K562 (cell line): ENCODE data around the gene HES6. TPM values are rescaled to one million over a fixed set of nuclear protein-coding genes. Genes with fewer than 3 reads are reported as not detected.
"Not testable (repeated sequence)": the region's sequence is repeated elsewhere in the genome, so short reads cannot be mapped to it uniquely, and the experiment has no call there.

Experiments used
- ATAC-seq: fragments of 200-7000 bp; cut with Tn5 transposase; 3 replicates; pipeline ENCODE4 v1.9.1; 2020; ENCODE audit warnings: moderate library complexity
- BruUV-seq: library from RNA; stranded (reverse); fragments of 400-500 nt; replicated peaks from 2 replicates; lab custom pipeline; 2021; lab: Mats Ljungman, UMichigan
- CTCF ChIA-PET: fragments of 300-600 bp; formaldehyde crosslinking; extraction: SDS; loops from one replicate; lab custom pipeline; 2021; ENCODE audit warnings: low intra/inter-chr PET ratio; lab: Yijun Ruan, JAX
- POLR2A ChIA-PET: fragments of 300-600, 350-650 bp; sonication (Branson Sonifier 250); formaldehyde crosslinking; extraction: SDS; loops from one replicate; lab custom pipeline; 2021; ENCODE audit warnings: antibody characterized with exemption, inconsistent platforms; lab: Yijun Ruan, JAX
- DNase-seq, 4 experiments: peaks; one replicate each; pipeline versions ENCODE4 v3.0.0 to v3.0.0-alpha.2; 2011 to 2018; ENCODE audit warnings: low spot score in 3 of 4, mixed read lengths in 3 of 4; ENCODE audit errors: extremely low read depth in 1 of 4
- FAIRE-seq: peaks from 2 replicates; lab custom pipeline; 2011; peaks lifted over from hg19 to GRCh38; lab: Jason Lieb, UNC
- H2AFZ ChIP-seq: 2 replicates; pipeline ENCODE4 v1.6.0; 2011; ENCODE audit warnings: low read depth, low read length, control low read depth, inconsistent platforms
- H3K27ac ChIP-seq: fragments of 200-600 bp; 3 replicates; pipeline ENCODE4 v1.8.0; 2011; ENCODE audit warnings: low read depth, mild to moderate bottlenecking, control low read depth, inconsistent platforms, low read length, moderate library complexity, mixed read lengths; ENCODE audit errors: extremely low read depth
- H3K27me3 ChIP-seq, 2 experiments: fragments of 300-600 bp in 1 of 2; 2 replicates in 1 of 2; 3 replicates in 1 of 2; pipeline versions ENCODE4 v1.6.0 to v1.8.0; 2011; ENCODE audit warnings: inconsistent platforms in 2 of 2, low read length in 2 of 2, mild to moderate bottlenecking in 1 of 2, mixed read lengths in 1 of 2, moderate library complexity in 1 of 2; ENCODE audit not compliant: control insufficient read depth in 2 of 2, insufficient read depth in 2 of 2
- H3K36me3 ChIP-seq: fragments of 300-600 bp; 3 replicates; pipeline ENCODE4 v1.8.0; 2011; ENCODE audit warnings: mild to moderate bottlenecking, low read length, inconsistent platforms; ENCODE audit not compliant: control insufficient read depth, insufficient read depth
- H3K4me1 ChIP-seq, 2 experiments: fragments of 200-600 bp in 1 of 2; replicated peaks in 1 of 2; 2 replicates in 1 of 2; 3 replicates in 1 of 2; pipeline versions ENCODE4 v1.5.1 to v1.8.0; 2011; ENCODE audit warnings: inconsistent platforms in 2 of 2, low read length in 2 of 2, mild to moderate bottlenecking in 1 of 2, mixed read lengths in 1 of 2, moderate library complexity in 1 of 2; ENCODE audit not compliant: control insufficient read depth in 2 of 2, insufficient read depth in 2 of 2
- H3K4me2 ChIP-seq: 2 replicates; pipeline ENCODE4 v1.6.1; 2011; ENCODE audit warnings: low read length, control low read depth, inconsistent platforms, mixed read lengths; ENCODE audit not compliant: insufficient read depth
- H3K4me3 ChIP-seq: fragments of 200-600 bp; sonication (generic), shearing (Covaris generic); 2 replicates; pipeline ENCODE4 v1.5.1; 2016; ENCODE audit warnings: control low read depth, inconsistent platforms
- H3K79me2 ChIP-seq: fragments of 200-600 bp; 3 replicates; pipeline ENCODE4 v1.8.0; 2011; ENCODE audit warnings: low read length, inconsistent platforms; ENCODE audit not compliant: control insufficient read depth, insufficient read depth
- H3K9ac ChIP-seq, 2 experiments: 2 replicates each; pipeline versions ENCODE4 v1.6.0 to v1.6.1; 2011; ENCODE audit warnings: low read depth in 2 of 2, low read length in 2 of 2, control low read depth in 1 of 2, inconsistent platforms in 1 of 2, mild to moderate bottlenecking in 1 of 2, mixed read lengths in 1 of 2; ENCODE audit not compliant: insufficient read depth in 1 of 2
- H3K9me1 ChIP-seq: one replicate; pipeline ENCODE4 v1.6.0; 2011; ENCODE audit warnings: inconsistent platforms, mild to moderate bottlenecking, low read length, moderate library complexity; ENCODE audit not compliant: control insufficient read depth, insufficient read depth
- H3K9me3 ChIP-seq: replicated peaks from 2 replicates; pipeline ENCODE4 v1.5.1; 2011; ENCODE audit warnings: low read depth, low read length, inconsistent platforms; ENCODE audit not compliant: control insufficient read depth, insufficient read depth
- H4K20me1 ChIP-seq: replicated peaks from 2 replicates; pipeline ENCODE4 v1.6.1; 2011; ENCODE audit warnings: low read length, inconsistent platforms, mixed read lengths; ENCODE audit not compliant: control insufficient read depth, insufficient read depth
- HES1 ChIP-seq: fragments of 450-650 bp; IDR thresholded peaks from 2 replicates; pipeline ENCODE4 v1.6.1; 2016; ENCODE audit warnings: low read depth, mild to moderate bottlenecking, moderate library complexity
- RREB1 ChIP-seq: fragments of 250-450 bp; sonication (Bioruptor Pico); IDR thresholded peaks from 2 replicates; pipeline ENCODE4 v1.4.0; 2020
- WGBS: fragments of 100-300 bp; shearing (Covaris generic); methylation state at CpG from one replicate; pipeline ENCODE4 v1.1.6; 2016; ENCODE audit warnings: low coverage, mixed read lengths; ENCODE audit not compliant: insufficient coverage; ENCODE audit errors: missing lambda C conversion rate; 5-methylcytosine and 5-hydroxymethylcytosine counted together
- in situ Hi-C: fragments of 300-500 bp; cut with MboI; formaldehyde crosslinking; loops from 4 replicates; pipeline ENCODE4 v1.15.0; 2018; ENCODE audit warnings: inconsistent platforms, mixed read lengths
- intact Hi-C: fragments of 100-400 bp; cut with micrococcal nuclease; formaldehyde crosslinking; loops from 2 replicates; pipeline ENCODE4 v1.14.2; 2022
- polyA plus RNA-seq, 8 experiments: library from polyadenylated mRNA; depleted of rRNA in 4 of 8; stranded (reverse) in 5 of 8; unstranded in 3 of 8; fragments of >200 nt; fragmentation: Nextera tagmentation in 2 of 8; fragmentation: Illumina TruSeq in 1 of 8; extraction: Ambion mirVana in 2 of 8; extraction: Trizol in 1 of 8; gene quantifications; 2 replicates each; pipeline versions ENCODE4 v1.2.1 to v1.2.3, GENCODE V29; 2011 to 2014; ENCODE audit warnings: inconsistent platforms in 1 of 8, missing spikeins in 1 of 8
- total RNA-seq, 7 experiments: library from RNA; depleted of rRNA in 6 of 7; stranded (reverse); fragments of >200 nt in 6 of 7; fragmentation: Illumina TruSeq in 2 of 7; extraction: Trizol in 2 of 7; gene quantifications; 2 replicates each; pipeline versions ENCODE4 v1.2.1 to v1.2.3, GENCODE V29; 2011 to 2021; ENCODE audit warnings: low replicate concordance in 1 of 7

HES6 gene
- total and polyA plus RNA-seq, 9 of the 15 experiments (the other 6 are each of a cell fraction or from before 2014, with no cell fraction given), result 6.2 to 133 (median 29.2) TPM

- no peak for TF ChIP-seq HES1
- TF ChIP-seq, all 486 proteins: peak for 0
Observed at GRCh38 chr2:238272156-238272555, 32.3 kb upstream of the HES6 start (continued).

DNA sequence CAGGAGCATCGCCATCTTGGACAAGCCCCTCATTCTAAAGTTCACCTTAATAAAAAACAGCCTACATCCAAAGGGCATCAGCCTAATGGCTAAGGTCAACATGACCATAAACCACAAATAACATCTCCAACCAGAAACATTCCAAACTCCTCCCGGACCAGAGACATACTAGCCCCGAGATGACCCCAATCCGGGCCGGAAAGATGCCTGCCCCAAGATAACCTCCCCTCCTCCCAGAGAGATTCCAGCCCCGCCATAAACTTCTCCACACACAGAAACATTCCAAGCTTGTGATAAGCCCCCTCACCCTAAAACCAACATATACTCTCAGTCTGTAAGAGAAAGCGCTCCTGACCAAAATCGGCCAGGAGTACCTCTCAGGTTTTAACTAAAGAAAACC is 31.8 kb upstream of the HES6 start:
- CTCF ChIA-PET, H3K27ac ChIP-seq, H2AFZ ChIP-seq, FAIRE-seq, H3K27me3 ChIP-seq, H3K4me1 ChIP-seq, H3K79me2 ChIP-seq, H4K20me1 ChIP-seq, H3K9me3 ChIP-seq, H3K9me1 ChIP-seq, H3K4me3 ChIP-seq, DNase-seq, BruUV-seq, H3K9ac ChIP-seq, ATAC-seq, intact Hi-C loops, H3K4me2 ChIP-seq: not testable (repeated sequence)
- H3K36me3 ChIP-seq, result peaks cover 51% of the 10 kb centered on the region; the same call in 1 of the 3 replicates
- POLR2A ChIA-PET, result interaction anchor here (1.1 to 1.6 kb wide), 2 partner anchors 8 to 19 kb away, joined by 4 to 7 read pairs; no protein-coding TSS in a partner anchor
- 86% methylated on average over 7 of the region's 8 CpGs for WGBS
- in situ Hi-C loops, result loop anchor here (25.0 kb wide), 1 partner anchor 409 kb away; the partner anchor contains the start of gene RAMP1

DNA sequence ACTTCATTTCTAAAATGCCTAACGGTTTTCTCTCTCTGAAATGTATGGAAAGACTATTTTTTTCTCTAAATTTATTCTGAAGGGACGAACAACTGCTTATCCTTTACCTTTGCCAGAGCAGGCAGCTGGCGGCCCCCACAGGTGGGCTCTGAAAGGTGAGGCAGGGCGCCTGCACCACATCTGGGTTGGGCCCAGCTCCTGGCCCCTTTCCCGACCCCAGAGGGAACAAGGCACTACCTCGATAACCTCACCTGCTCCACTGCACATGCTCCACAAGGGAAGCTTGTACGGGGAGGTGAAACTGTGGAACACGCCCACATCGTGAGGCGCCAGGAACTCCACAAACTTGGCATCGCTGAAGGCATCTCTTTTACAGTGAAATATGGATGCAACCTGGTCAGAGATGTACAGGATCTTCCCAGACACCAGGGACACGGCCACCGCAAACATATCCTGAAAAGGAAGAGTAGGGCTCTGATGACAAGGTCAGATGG is 31.3 kb upstream of the HES6 start:
- H3K27me3 ChIP-seq, result no peaks in the 10 kb centered on the region
- no peak for ATAC-seq
- CTCF ChIA-PET, result no interaction called here
- no peaks in the 10 kb centered on the region for H3K9me3 ChIP-seq
- no peaks in the 10 kb centered on the region for H3K79me2 ChIP-seq
- H3K9me1 ChIP-seq, result no peaks in the 10 kb centered on the region
- H3K36me3 ChIP-seq, result peaks cover 46% of the 10 kb centered on the region; the same call in 1 of the 3 replicates
- in situ Hi-C loops, result loop anchor here (25.0 kb wide), 1 partner anchor 409 kb away; the partner anchor contains the start of gene RAMP1
- H3K4me3 ChIP-seq, result no peak overlapping the region
- intact Hi-C loops, result no loop called here
- H3K27ac ChIP-seq, result no peak overlapping the region
- no TSS peak for BruUV-seq
- DNase-seq, result no peak
- H4K20me1 ChIP-seq, result no peaks in the 10 kb centered on the region
- WGBS, result 78% methylated on average over 8 of the region's 13 CpGs
- H3K4me2 ChIP-seq, result no peak overlapping the region
- POLR2A ChIA-PET, result interaction anchor here (0.6 to 1.1 kb wide), 2 partner anchors 9 to 14 kb away, joined by 3 to 4 read pairs; no protein-coding TSS in a partner anchor
- H2AFZ ChIP-seq, result no peak overlapping the region
- no peak overlapping the region for H3K9ac ChIP-seq
- H3K4me1 ChIP-seq, result no peaks in the 10 kb centered on the region; a peak in 1 of 5 replicates
- no peak for FAIRE-seq
- TF ChIP-seq RREB1 (CRISPR knock-in tag), result no peak
